ENCODE measurements around the gene CD302. TPM values are rescaled to one million over a fixed set of nuclear protein-coding genes. Genes with fewer than 3 reads are reported as not detected.
"Not testable (repeated sequence)": the region's sequence is repeated elsewhere in the genome, so short reads cannot be mapped to it uniquely, and the experiment has no call there.

The CD302 gene
- total and polyA plus RNA-seq, 5 donors from 2014 or later: 0.11 to 2.4 (median 0.59) TPM

- ATAC-seq (ENCODE audit: low read depth in 2 of 2) (no peak), DNase-seq (no peak)
- Mint-ChIP-seq H3K36me3 (peaks cover 30% of the 10 kb centered on the region), H3K9me3 (no peaks in the 10 kb centered on the region), H3K4me3 (no peak overlapping the region), H3K4me1 (peaks cover 19 to 38% (median 25%) of the 10 kb centered on the region in 4 donors), H3K27ac (peak overlapping the region in 2 of 3 donors; percentile 10 to 42), H3K27me3 (no peaks in the 10 kb centered on the region)
- Histone ChIP-seq H3K27ac (ENCODE audit: insufficient read depth, low read length, poor library complexity, severe bottlenecking) (no peak overlapping the region), H3K27me3 (ENCODE audit: control insufficient read depth, insufficient read depth, low read length) (no peaks in the 10 kb centered on the region), H3K4me1 (ENCODE audit: control insufficient read depth, insufficient read depth, low read length, poor library complexity, severe bottlenecking) (peaks cover 3% of the 10 kb centered on the region), H3K36me3 (ENCODE audit: control insufficient read depth, insufficient read depth, low read length) (peaks cover 62% of the 10 kb centered on the region), H3K9me3 (ENCODE audit: control insufficient read depth in 2 of 2, low read length in 2 of 2) (no peaks in the 10 kb centered on the region), H3K4me3 (ENCODE audit: low read depth, low read length) (no peak overlapping the region)
Measured at GRCh38 chr2:159750873-159751272, 47.1 kb downstream of the CD302 start.

GRCh38 chr2:159748089-159748488 lies 49.9 kb downstream of the CD302 start:
- Mint-ChIP-seq H3K9me3 (no peaks in the 10 kb centered on the region), H3K36me3 (peaks cover 40% of the 10 kb centered on the region), H3K27ac (no peak overlapping the region), H3K4me1 (peaks cover 23 to 46% (median 38%) of the 10 kb centered on the region in 4 donors), H3K4me3 (no peak overlapping the region), H3K27me3 (no peaks in the 10 kb centered on the region)
- DNase-seq: no peak
- no peak for ATAC-seq (ENCODE audit: low read depth in 2 of 2)
- peaks cover 3% of the 10 kb centered on the region for H3K4me1 ChIP-seq (ENCODE audit: control insufficient read depth, insufficient read depth, low read length, poor library complexity, severe bottlenecking)
- H3K4me3 ChIP-seq (ENCODE audit: low read depth, low read length): no peak overlapping the region
- H3K27me3 ChIP-seq (ENCODE audit: control insufficient read depth, insufficient read depth, low read length): no peaks in the 10 kb centered on the region
- H3K36me3 ChIP-seq (ENCODE audit: control insufficient read depth, insufficient read depth, low read length): peaks cover 69% of the 10 kb centered on the region
- H3K9me3 ChIP-seq (ENCODE audit: control insufficient read depth in 2 of 2, low read length in 2 of 2): no peaks in the 10 kb centered on the region
- H3K27ac ChIP-seq (ENCODE audit: insufficient read depth, low read length, poor library complexity, severe bottlenecking): no peak overlapping the region

DNA sequence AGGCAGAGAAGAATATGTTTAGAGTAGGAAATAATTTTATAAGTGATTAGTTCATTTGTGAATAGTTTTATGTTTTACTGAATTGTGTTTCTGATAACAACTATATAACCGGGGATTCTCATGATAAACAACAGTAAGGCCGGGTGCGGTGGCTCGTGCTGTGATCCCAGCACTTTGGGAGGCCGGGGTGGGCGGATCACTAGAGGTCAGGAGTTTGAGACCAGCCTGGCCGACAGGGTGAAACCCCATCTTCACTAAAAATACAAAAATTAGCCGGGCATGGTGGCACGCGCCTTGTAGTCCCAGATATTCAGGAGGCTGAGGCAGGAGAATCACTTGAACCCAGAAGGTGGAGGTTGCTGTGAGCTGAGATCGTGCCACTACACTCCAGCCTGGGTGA lies 52.8 kb downstream of the CD302 start:
- peaks cover 64% of the 10 kb centered on the region for H3K36me3 ChIP-seq (ENCODE audit: control insufficient read depth, insufficient read depth, low read length)
- Mint-ChIP-seq H3K36me3 (peaks cover 40% of the 10 kb centered on the region), H3K4me1 (peaks cover 17 to 40% (median 28%) of the 10 kb centered on the region in 4 donors)
- not testable (repeated sequence) for ATAC-seq (ENCODE audit: low read depth in 2 of 2); H3K9me3 ChIP-seq (ENCODE audit: control insufficient read depth in 2 of 2, low read length in 2 of 2); H3K27me3 ChIP-seq (ENCODE audit: control insufficient read depth, insufficient read depth, low read length); DNase-seq; H3K4me1 ChIP-seq (ENCODE audit: control insufficient read depth, insufficient read depth, low read length, poor library complexity, severe bottlenecking); H3K4me3 ChIP-seq (ENCODE audit: low read depth, low read length); H3K9me3 Mint-ChIP-seq; H3K27me3 Mint-ChIP-seq; H3K27ac ChIP-seq (ENCODE audit: insufficient read depth, low read length, poor library complexity, severe bottlenecking); H3K27ac Mint-ChIP-seq; H3K4me3 Mint-ChIP-seq

GRCh38 chr2:159744363-159744762 lies 53.6 kb downstream of the CD302 start:
- Histone ChIP-seq H3K27me3 (ENCODE audit: control insufficient read depth, insufficient read depth, low read length) (no peaks in the 10 kb centered on the region), H3K36me3 (ENCODE audit: control insufficient read depth, insufficient read depth, low read length) (peaks cover 64% of the 10 kb centered on the region), H3K27ac (ENCODE audit: insufficient read depth, low read length, poor library complexity, severe bottlenecking) (no peak overlapping the region), H3K4me1 (ENCODE audit: control insufficient read depth, insufficient read depth, low read length, poor library complexity, severe bottlenecking) (no peaks in the 10 kb centered on the region), H3K9me3 (ENCODE audit: control insufficient read depth in 2 of 2, low read length in 2 of 2) (no peaks in the 10 kb centered on the region), H3K4me3 (ENCODE audit: low read depth, low read length) (no peak overlapping the region)
- peaks cover 41% of the 10 kb centered on the region for H3K36me3 Mint-ChIP-seq
- ATAC-seq (ENCODE audit: low read depth in 2 of 2): no peak
- H3K4me3 Mint-ChIP-seq: no peak overlapping the region
- peak overlapping the region in 1 of 3 donors; percentile 15 for H3K27ac Mint-ChIP-seq
- DNase-seq: no peak
- H3K4me1 Mint-ChIP-seq: peaks cover 25 to 41% (median 35%) of the 10 kb centered on the region in 4 donors
- no peaks in the 10 kb centered on the region for H3K27me3 Mint-ChIP-seq
- no peaks in the 10 kb centered on the region for H3K9me3 Mint-ChIP-seq

DNA sequence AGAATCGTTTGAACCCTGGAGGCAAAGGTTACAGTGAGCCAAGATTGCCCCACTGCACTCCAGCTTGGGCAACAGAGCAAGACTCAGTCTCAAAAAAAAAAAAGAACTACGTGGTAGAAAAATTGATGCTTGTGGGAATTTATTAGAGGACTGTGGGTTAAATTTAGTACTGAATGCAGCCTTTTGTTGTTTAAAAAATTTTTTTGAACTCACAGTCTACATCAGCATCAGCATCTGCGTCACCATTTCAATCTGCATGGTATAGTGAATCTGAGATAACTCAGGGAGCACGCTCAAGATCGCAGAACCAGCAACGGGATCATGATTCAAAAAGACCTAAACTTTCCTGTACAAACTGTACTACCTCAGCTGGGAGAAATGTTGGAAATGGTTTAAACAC lies 55.2 kb downstream of the CD302 start:
- Mint-ChIP-seq H3K9me3 (no peaks in the 10 kb centered on the region), H3K27me3 (no peaks in the 10 kb centered on the region), H3K4me1 (peaks cover 25 to 46% (median 38%) of the 10 kb centered on the region in 4 donors), H3K4me3 (no peak overlapping the region), H3K36me3 (peaks cover 37% of the 10 kb centered on the region), H3K27ac (peak overlapping the region in 1 of 3 donors; percentile 60)
- Histone ChIP-seq H3K27me3 (ENCODE audit: control insufficient read depth, insufficient read depth, low read length) (no peaks in the 10 kb centered on the region), H3K27ac (ENCODE audit: insufficient read depth, low read length, poor library complexity, severe bottlenecking) (no peak overlapping the region), H3K9me3 (ENCODE audit: control insufficient read depth in 2 of 2, low read length in 2 of 2) (no peaks in the 10 kb centered on the region), H3K36me3 (ENCODE audit: control insufficient read depth, insufficient read depth, low read length) (peaks cover 69% of the 10 kb centered on the region), H3K4me3 (ENCODE audit: low read depth, low read length) (no peak overlapping the region), H3K4me1 (ENCODE audit: control insufficient read depth, insufficient read depth, low read length, poor library complexity, severe bottlenecking) (no peaks in the 10 kb centered on the region)
- DNase-seq: no peak
- no peak for ATAC-seq (ENCODE audit: low read depth in 2 of 2)

DNA sequence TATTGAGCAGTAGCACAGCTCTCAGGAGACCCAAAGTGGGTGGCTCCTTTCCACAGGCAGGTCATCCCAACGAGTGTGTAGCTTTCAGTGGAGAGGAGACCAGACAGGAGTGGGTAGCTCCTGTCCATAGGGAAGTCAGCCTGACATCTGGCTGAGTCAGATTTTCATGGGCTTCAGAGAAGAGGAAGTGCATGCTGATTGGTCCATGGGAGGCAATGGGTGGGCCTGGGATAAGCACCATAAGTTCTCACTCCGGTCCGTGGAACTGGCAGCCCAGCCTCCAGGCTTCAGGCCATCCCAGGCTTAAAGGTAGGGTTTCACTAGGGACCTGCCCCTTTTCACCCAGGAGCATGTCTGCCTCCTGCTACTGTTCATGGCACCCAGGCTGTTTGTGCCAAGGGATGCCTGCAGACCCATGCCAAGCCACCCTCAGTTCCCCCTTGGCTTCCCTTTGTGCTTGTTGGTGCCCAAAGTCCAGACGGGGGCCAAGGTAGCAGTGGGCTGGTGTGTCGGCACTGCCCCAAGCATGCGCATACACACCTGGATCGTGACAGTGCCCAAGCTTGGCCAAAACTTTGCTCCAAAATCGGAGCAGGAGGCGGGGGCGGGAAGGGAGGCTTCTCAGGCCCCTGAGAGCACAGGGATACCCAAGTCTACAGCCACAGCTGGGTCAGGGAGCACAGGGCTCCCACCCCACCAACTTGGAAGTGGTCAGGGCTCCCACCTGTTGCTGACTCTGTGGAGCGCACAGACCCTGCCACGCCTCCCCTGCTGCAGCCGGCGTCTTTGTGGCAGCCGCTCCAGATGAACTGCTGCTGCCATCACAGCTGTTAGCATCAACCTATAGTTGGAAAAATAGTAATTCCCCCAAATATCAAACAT lies 59.3 kb downstream of the CD302 start:
- Mint-ChIP-seq H3K9me3 (no peaks in the 10 kb centered on the region), H3K27ac (peak overlapping the region in 2 of 3 donors; percentile 48 to 60), H3K27me3 (no peaks in the 10 kb centered on the region), H3K36me3 (peaks cover 38% of the 10 kb centered on the region), H3K4me1 (peaks cover 34 to 61% (median 49%) of the 10 kb centered on the region in 4 donors), H3K4me3 (no peak overlapping the region)
- H3K9me3 ChIP-seq (ENCODE audit: control insufficient read depth in 2 of 2, low read length in 2 of 2): no peaks in the 10 kb centered on the region
- H3K4me1 ChIP-seq (ENCODE audit: control insufficient read depth, insufficient read depth, low read length, poor library complexity, severe bottlenecking): no peaks in the 10 kb centered on the region
- H3K36me3 ChIP-seq (ENCODE audit: control insufficient read depth, insufficient read depth, low read length): peaks cover 72% of the 10 kb centered on the region
- no peak for DNase-seq
- no peak overlapping the region for H3K4me3 ChIP-seq (ENCODE audit: low read depth, low read length)
- no peak overlapping the region for H3K27ac ChIP-seq (ENCODE audit: insufficient read depth, low read length, poor library complexity, severe bottlenecking)
- H3K27me3 ChIP-seq (ENCODE audit: control insufficient read depth, insufficient read depth, low read length): no peaks in the 10 kb centered on the region
- ATAC-seq (ENCODE audit: low read depth in 2 of 2): peak in 1 of 2 donors; percentile 16

GRCh38 chr2:159737917-159738296 lies 60.1 kb downstream of the CD302 start:
- H3K36me3 ChIP-seq (ENCODE audit: control insufficient read depth, insufficient read depth, low read length): peaks cover 68% of the 10 kb centered on the region
- H3K4me3 ChIP-seq (ENCODE audit: low read depth, low read length): no peak overlapping the region
- peaks cover 34 to 65% (median 52%) of the 10 kb centered on the region in 4 donors for H3K4me1 Mint-ChIP-seq
- no peak overlapping the region for H3K4me3 Mint-ChIP-seq
- no peaks in the 10 kb centered on the region for H3K27me3 Mint-ChIP-seq
- DNase-seq (no peak), ATAC-seq (ENCODE audit: low read depth in 2 of 2) (no peak)
- H3K9me3 ChIP-seq (ENCODE audit: control insufficient read depth in 2 of 2, low read length in 2 of 2): no peaks in the 10 kb centered on the region
- no peaks in the 10 kb centered on the region for H3K9me3 Mint-ChIP-seq
- H3K36me3 Mint-ChIP-seq: peaks cover 40% of the 10 kb centered on the region
- H3K4me1 ChIP-seq (ENCODE audit: control insufficient read depth, insufficient read depth, low read length, poor library complexity, severe bottlenecking): no peaks in the 10 kb centered on the region
- no peak overlapping the region for H3K27ac ChIP-seq (ENCODE audit: insufficient read depth, low read length, poor library complexity, severe bottlenecking)
- no peak overlapping the region for H3K27ac Mint-ChIP-seq
- no peaks in the 10 kb centered on the region for H3K27me3 ChIP-seq (ENCODE audit: control insufficient read depth, insufficient read depth, low read length)
